Activated CD4-positive, alpha-beta T cell treated with anti-CD3 and anti-CD28 coated beads, Interleukin-2, amount 50 U/mL, for 24 hours (primary cell): ENCODE measurements around the gene IL6ST.

ENCODE experiments used
- DNase-seq, 2 donors: peaks; one replicate each; pipeline ENCODE4 v3.0.0-alpha.2; 2020; ENCODE audit warnings: low read depth in 1 of 2, low spot score in 1 of 2

Gene IL6ST

GRCh38 chr5:55920784-55921183 lies 74.0 kb downstream of the IL6ST start:
- no peak for DNase-seq

- DNase-seq: no peak
Observed at GRCh38 chr5:55919625-55920024, 75.1 kb downstream of the IL6ST start.

- DNase-seq: no peak
Observed at GRCh38 chr5:55918087-55919035, 76.4 kb downstream of the IL6ST start.

- no peak for DNase-seq
Observed at GRCh38 chr5:55917402-55918086, 77.2 kb downstream of the IL6ST start.

- no peak for DNase-seq
Observed at GRCh38 chr5:55916986-55917385, 77.8 kb downstream of the IL6ST start.

GRCh38 chr5:55915783-55916182 lies 79.0 kb downstream of the IL6ST start:
- DNase-seq: no peak

GRCh38 chr5:55914971-55915370 lies 79.8 kb downstream of the IL6ST start:
- no peak for DNase-seq

GRCh38 chr5:55913466-55914413 lies 81.0 kb downstream of the IL6ST start:
- no peak for DNase-seq

GRCh38 chr5:55911784-55912653 lies 82.7 kb downstream of the IL6ST start:
- DNase-seq: no peak

- no peak for DNase-seq
Observed at GRCh38 chr5:55908804-55909203, 86.0 kb downstream of the IL6ST start.

- DNase-seq: no peak
Observed at GRCh38 chr5:55907927-55908326, 86.8 kb downstream of the IL6ST start.

- no peak for DNase-seq
Observed at GRCh38 chr5:55905251-55905650, 89.5 kb downstream of the IL6ST start.

GRCh38 chr5:55904152-55904551 lies 90.6 kb downstream of the IL6ST start:
- no peak for DNase-seq

GRCh38 chr5:55903121-55903701 lies 91.6 kb downstream of the IL6ST start:
- peak; percentile 14 to 46 for DNase-seq

GRCh38 chr5:55902696-55903095 lies 92.1 kb downstream of the IL6ST start:
- DNase-seq: no peak

GRCh38 chr5:55900776-55901175 lies 94.0 kb downstream of the IL6ST start:
- DNase-seq: no peak

- DNase-seq: no peak
Observed at GRCh38 chr5:55900068-55900467, 94.7 kb downstream of the IL6ST start.

- DNase-seq: no peak
Observed at GRCh38 chr5:55899344-55899743, 95.4 kb downstream of the IL6ST start.

GRCh38 chr5:55897905-55898304 lies 96.9 kb downstream of the IL6ST start:
- no peak for DNase-seq
